ENCODE data around the gene RRM1. TPM values are rescaled to one million over a fixed set of nuclear protein-coding genes. Genes with fewer than 3 reads are reported as not detected.
"Not testable (repeated sequence)": the region's sequence is repeated elsewhere in the genome, so short reads cannot be mapped to it uniquely, and the experiment has no call there.

The RRM1 gene
- total RNA-seq, 1 experiment from 2014 or later = 138 TPM

DNA sequence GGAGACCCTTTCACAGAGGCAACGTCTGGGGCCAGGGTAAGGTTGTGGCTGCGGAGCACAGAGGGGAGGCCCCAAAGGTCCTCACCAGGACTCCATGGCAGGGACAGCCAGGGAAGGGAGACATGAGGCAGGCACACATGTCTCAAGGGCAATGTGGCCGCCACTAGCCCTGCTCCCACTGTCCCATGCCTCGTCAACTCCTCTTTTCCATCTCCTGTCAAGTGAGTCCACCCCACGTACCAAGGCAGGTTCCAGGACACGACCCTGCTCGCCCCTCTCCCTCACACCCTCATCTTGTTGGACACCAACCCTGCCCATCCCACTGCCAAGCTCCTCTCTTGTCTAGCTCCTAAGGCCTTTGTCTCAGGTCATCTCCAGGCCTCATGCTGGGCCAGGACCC, 73.2 kb downstream of the RRM1 start:
- no peak overlapping the region for H2BK20ac ChIP-seq (ENCODE audit: low read depth, low read length, poor library complexity, severe bottlenecking)
- H3K56ac ChIP-seq (ENCODE audit: insufficient read length, low read depth, low read length) = no peak overlapping the region
- H2AK5ac ChIP-seq (ENCODE audit: insufficient read length, low read length) = no peak overlapping the region
- no peak overlapping the region for H3T11ph ChIP-seq (ENCODE audit: low read length)
- H3K4me1 ChIP-seq (ENCODE audit: insufficient read depth, low read length) = no peaks in the 10 kb centered on the region
- H3K4me1 Mint-ChIP-seq = no peaks in the 10 kb centered on the region
- H3K9me3 Mint-ChIP-seq = peaks cover 9 to 28% of the 10 kb centered on the region in 2 experiments
- H3K23me2 ChIP-seq (ENCODE audit: insufficient read length, low read depth, low read length, poor library complexity, severe bottlenecking) = no peaks in the 10 kb centered on the region
- H3K9me3 ChIP-seq (ENCODE audit: control insufficient read depth, low read depth, low read length) = no peaks in the 10 kb centered on the region
- H4K8ac ChIP-seq (replicated peaks; ENCODE audit: insufficient read length, low read depth, low read length) = no peak overlapping the region
- no peak overlapping the region for H2BK12ac ChIP-seq (ENCODE audit: insufficient read length, low read depth, low read length)
- TF ChIP-seq, protein P1, sequence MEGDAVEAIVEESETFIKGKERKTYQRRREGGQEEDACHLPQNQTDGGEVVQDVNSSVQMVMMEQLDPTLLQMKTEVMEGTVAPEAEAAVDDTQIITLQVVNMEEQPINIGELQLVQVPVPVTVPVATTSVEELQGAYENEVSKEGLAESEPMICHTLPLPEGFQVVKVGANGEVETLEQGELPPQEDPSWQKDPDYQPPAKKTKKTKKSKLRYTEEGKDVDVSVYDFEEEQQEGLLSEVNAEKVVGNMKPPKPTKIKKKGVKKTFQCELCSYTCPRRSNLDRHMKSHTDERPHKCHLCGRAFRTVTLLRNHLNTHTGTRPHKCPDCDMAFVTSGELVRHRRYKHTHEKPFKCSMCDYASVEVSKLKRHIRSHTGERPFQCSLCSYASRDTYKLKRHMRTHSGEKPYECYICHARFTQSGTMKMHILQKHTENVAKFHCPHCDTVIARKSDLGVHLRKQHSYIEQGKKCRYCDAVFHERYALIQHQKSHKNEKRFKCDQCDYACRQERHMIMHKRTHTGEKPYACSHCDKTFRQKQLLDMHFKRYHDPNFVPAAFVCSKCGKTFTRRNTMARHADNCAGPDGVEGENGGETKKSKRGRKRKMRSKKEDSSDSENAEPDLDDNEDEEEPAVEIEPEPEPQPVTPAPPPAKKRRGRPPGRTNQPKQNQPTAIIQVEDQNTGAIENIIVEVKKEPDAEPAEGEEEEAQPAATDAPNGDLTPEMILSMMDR (conservative IDR thresholded peaks at IDR 0.05) = no peak
- H3K4me2 ChIP-seq (ENCODE audit: insufficient read depth, insufficient read length, low read length) = no peak overlapping the region
- H3K27ac Mint-ChIP-seq = no peak overlapping the region
- peaks cover 66% of the 10 kb centered on the region for H3K27me3 Mint-ChIP-seq (ENCODE audit: low read depth)
- no peaks in the 10 kb centered on the region for H4K20me1 ChIP-seq (ENCODE audit: control insufficient read depth, insufficient read depth, insufficient read length)
- H3K27ac ChIP-seq (ENCODE audit: insufficient read length, low read depth, low read length) = no peak overlapping the region
- no peak overlapping the region for H4K91ac ChIP-seq (ENCODE audit: insufficient read length, low read depth, low read length)
- no peak for DNase-seq
- no CpG with 5 or more reads among the region's 7 CpGs for WGBS (ENCODE audit: extremely low coverage, insufficient read length, low lambda C conversion rate)
- no peak overlapping the region for H3K4me3 Mint-ChIP-seq
- no peak overlapping the region for H3K18ac ChIP-seq (ENCODE audit: insufficient read length, low read depth, low read length)
- no peak overlapping the region for H3K14ac ChIP-seq (ENCODE audit: insufficient read depth, low read length)
- no peak overlapping the region for H3K4ac ChIP-seq (ENCODE audit: low read depth, low read length)
- no peak overlapping the region for H2BK5ac ChIP-seq (ENCODE audit: insufficient read length, low read length)
- no peaks in the 10 kb centered on the region for H3K79me1 ChIP-seq (ENCODE audit: insufficient read depth, low read depth, low read length, poor library complexity, severe bottlenecking)
- H4K5ac ChIP-seq (ENCODE audit: insufficient read length, low read depth, low read length) = no peak overlapping the region
- no peak overlapping the region for H2AFZ ChIP-seq (ENCODE audit: low read length)
- no peak overlapping the region for H2BK120ac ChIP-seq (ENCODE audit: low read depth, low read length, poor library complexity, severe bottlenecking)
- no peaks in the 10 kb centered on the region for H3K79me2 ChIP-seq (ENCODE audit: insufficient read depth, low read length)
- no peak overlapping the region for H3K23ac ChIP-seq (ENCODE audit: insufficient read length, low read depth, low read length)
- H3K36me3 Mint-ChIP-seq (ENCODE audit: insufficient read depth in 1 of 3, low read depth in 3 of 3) = no peaks in the 10 kb centered on the region; a peak in 3 of 7 replicates
- H2BK15ac ChIP-seq (ENCODE audit: low read depth, low read length) = no peak overlapping the region
- H3K27me3 ChIP-seq (ENCODE audit: insufficient read depth, low read length) = no peaks in the 10 kb centered on the region
- no peak overlapping the region for H3K9ac ChIP-seq (ENCODE audit: extremely low read depth, insufficient read length, low read length)

DNA sequence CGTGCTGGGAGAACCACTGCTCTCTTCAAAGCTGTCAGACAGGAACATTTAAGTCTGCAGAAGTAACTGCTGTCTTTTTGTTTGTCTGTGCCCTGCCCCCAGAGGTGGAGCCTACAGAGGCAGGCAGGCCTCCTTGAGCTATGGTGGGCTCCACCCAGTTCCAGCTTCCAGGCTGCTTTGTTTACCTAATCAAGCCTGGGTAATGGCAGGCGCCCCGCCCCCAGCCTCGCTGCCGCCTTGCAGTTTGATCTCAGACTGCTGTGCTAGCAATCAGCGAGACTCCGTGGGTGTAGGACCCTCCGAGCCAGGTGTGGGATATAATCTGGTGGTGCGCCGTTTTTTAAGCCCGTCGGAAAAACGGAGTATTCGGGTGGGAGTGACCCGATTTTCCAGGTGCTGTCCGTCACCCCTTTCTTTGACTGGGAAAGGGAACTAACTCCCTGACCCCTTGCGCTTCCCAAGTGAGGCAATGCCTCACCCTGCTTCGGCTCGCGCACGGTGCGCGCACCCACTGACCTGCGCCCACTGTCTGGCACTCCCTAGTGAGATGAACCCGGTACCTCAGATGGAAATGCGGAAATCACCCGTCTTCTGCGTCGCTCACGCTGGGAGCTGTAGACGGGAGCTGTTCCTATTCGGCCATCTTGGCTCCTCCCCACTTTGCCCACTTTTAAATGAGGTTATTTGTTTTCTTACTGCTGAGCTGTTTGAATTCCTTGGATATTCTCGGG, 81.2 kb downstream of the RRM1 start:
- not testable (repeated sequence) for H4K20me1 ChIP-seq (ENCODE audit: control insufficient read depth, insufficient read depth, insufficient read length); H3K4me1 Mint-ChIP-seq; H3K79me2 ChIP-seq (ENCODE audit: insufficient read depth, low read length); H3K4ac ChIP-seq (ENCODE audit: low read depth, low read length); H3K27me3 ChIP-seq (ENCODE audit: insufficient read depth, low read length); H2BK120ac ChIP-seq (ENCODE audit: low read depth, low read length, poor library complexity, severe bottlenecking); H2AK5ac ChIP-seq (ENCODE audit: insufficient read length, low read length); H3K36me3 Mint-ChIP-seq (ENCODE audit: insufficient read depth in 1 of 3, low read depth in 3 of 3); H3K23me2 ChIP-seq (ENCODE audit: insufficient read length, low read depth, low read length, poor library complexity, severe bottlenecking); H3T11ph ChIP-seq (ENCODE audit: low read length); H3K79me1 ChIP-seq (ENCODE audit: insufficient read depth, low read depth, low read length, poor library complexity, severe bottlenecking); H4K8ac ChIP-seq (replicated peaks; ENCODE audit: insufficient read length, low read depth, low read length); H2BK15ac ChIP-seq (ENCODE audit: low read depth, low read length); H3K23ac ChIP-seq (ENCODE audit: insufficient read length, low read depth, low read length); H3K14ac ChIP-seq (ENCODE audit: insufficient read depth, low read length); H2BK12ac ChIP-seq (ENCODE audit: insufficient read length, low read depth, low read length); H3K4me1 ChIP-seq (ENCODE audit: insufficient read depth, low read length); H3K27me3 Mint-ChIP-seq (ENCODE audit: low read depth); H3K4me2 ChIP-seq (ENCODE audit: insufficient read depth, insufficient read length, low read length); H3K18ac ChIP-seq (ENCODE audit: insufficient read length, low read depth, low read length); H3K9ac ChIP-seq (ENCODE audit: extremely low read depth, insufficient read length, low read length); H3K9me3 ChIP-seq (ENCODE audit: control insufficient read depth, low read depth, low read length); H3K9me3 Mint-ChIP-seq; H2AFZ ChIP-seq (ENCODE audit: low read length); H3K56ac ChIP-seq (ENCODE audit: insufficient read length, low read depth, low read length); H2BK20ac ChIP-seq (ENCODE audit: low read depth, low read length, poor library complexity, severe bottlenecking); H4K91ac ChIP-seq (ENCODE audit: insufficient read length, low read depth, low read length); H4K5ac ChIP-seq (ENCODE audit: insufficient read length, low read depth, low read length); H2BK5ac ChIP-seq (ENCODE audit: insufficient read length, low read length); H3K27ac ChIP-seq (ENCODE audit: insufficient read length, low read depth, low read length)
- Mint-ChIP-seq H3K4me3 (peak overlapping the region; percentile 82 to 87), H3K27ac (peak overlapping the region in 2 of 3 experiments; percentile 74 to 89; a peak in 3 of 7 replicates)
- no CpG with 5 or more reads among the region's 33 CpGs for WGBS (ENCODE audit: extremely low coverage, insufficient read length, low lambda C conversion rate)
- peak; percentile 60 for DNase-seq
